Smooth muscle cell (in vitro differentiated cells): ENCODE measurements around the gene APOB. TPM values are rescaled to one million over a fixed set of nuclear protein-coding genes. Genes with fewer than 3 reads are reported as not detected.

Source experiments
- DNase-seq: peaks from one replicate; lab custom pipeline; 2025; ENCODE audit not compliant: unreplicated experiment; lab: John Stamatoyannopoulos, UW
- H2AFZ ChIP-seq: fragments of 200-600 bp; sonication (generic); 2 replicates; pipeline ENCODE4 v1.6.0; 2016; ENCODE audit warnings: antibody characterized with exemption, low read depth, mild to moderate bottlenecking
- H3F3A ChIP-seq: fragments of 200-600 bp; sonication (generic); 2 replicates; pipeline ENCODE4 v1.6.0; 2017; ENCODE audit warnings: antibody characterized with exemption, low read depth
- H3K27ac ChIP-seq: fragments of 200-600 bp; sonication (generic); 2 replicates; pipeline ENCODE4 v1.5.1; 2016; ENCODE audit warnings: low read depth, mild to moderate bottlenecking
- H3K27me3 ChIP-seq: fragments of 200-600 bp; sonication (generic); 2 replicates; pipeline ENCODE4 v1.6.1; 2016; ENCODE audit warnings: low read depth, mild to moderate bottlenecking
- H3K36me3 ChIP-seq: fragments of 200-600 bp; sonication (generic); 2 replicates; pipeline ENCODE4 v1.5.1; 2016; ENCODE audit warnings: low read depth
- H3K4me1 ChIP-seq: fragments of 200-600 bp; sonication (generic); 2 replicates; pipeline ENCODE4 v1.5.1; 2016; ENCODE audit warnings: low read depth
- H3K4me2 ChIP-seq: fragments of 200-600 bp; sonication (generic); 2 replicates; pipeline ENCODE4 v1.6.0; 2016; ENCODE audit warnings: mild to moderate bottlenecking
- H3K4me3 ChIP-seq: fragments of 200-600 bp; sonication (generic); 2 replicates; pipeline ENCODE4 v1.5.1; 2016; ENCODE audit warnings: mild to moderate bottlenecking
- H3K79me2 ChIP-seq: fragments of 200-600 bp; sonication (generic); 2 replicates; pipeline ENCODE4 v1.6.0; 2016; ENCODE audit warnings: low read depth, mild to moderate bottlenecking
- H3K9ac ChIP-seq: fragments of 200-600 bp; sonication (generic); 2 replicates; pipeline ENCODE4 v1.6.0; 2016; ENCODE audit warnings: low read depth
- H3K9me3 ChIP-seq: fragments of 200-600 bp; sonication (generic); replicated peaks from 2 replicates; pipeline ENCODE4 v1.5.1; 2016; ENCODE audit warnings: low read depth
- H4K20me1 ChIP-seq: fragments of 200-600 bp; sonication (generic); 2 replicates; pipeline ENCODE4 v1.6.0; 2016; ENCODE audit warnings: low read depth
- WGBS: methylation state at CpG from one replicate; pipeline ENCODE4 v1.1.7; 2016; ENCODE audit warnings: low lambda C conversion rate; 5-methylcytosine and 5-hydroxymethylcytosine counted together
- polyA plus RNA-seq: library from polyadenylated mRNA; unstranded; fragments of >200 nt; fragmentation: Nextera tagmentation; extraction: Ambion mirVana; gene quantifications from 2 replicates; pipeline ENCODE4 v1.2.1, GENCODE V29; 2016
- total RNA-seq: library from RNA; depleted of rRNA; stranded (reverse); fragments of >200 nt; gene quantifications from 2 replicates; pipeline ENCODE4 v1.2.3, GENCODE V29; 2014
- TF ChIP-seq, protein P1 (sequence below): fragments of 200-600 bp; sonication (generic); IDR thresholded peaks from 2 replicates; pipeline ENCODE4 v1.5.1; 2017; ENCODE audit warnings: borderline replicate concordance, mild to moderate bottlenecking, antibody characterized with exemption; ENCODE audit not compliant: insufficient read depth, poor library complexity, severe bottlenecking

Gene APOB
- total and polyA plus RNA-seq, 2 experiments from 2014 or later, result under 0.01 to 0.09 TPM

DNA sequence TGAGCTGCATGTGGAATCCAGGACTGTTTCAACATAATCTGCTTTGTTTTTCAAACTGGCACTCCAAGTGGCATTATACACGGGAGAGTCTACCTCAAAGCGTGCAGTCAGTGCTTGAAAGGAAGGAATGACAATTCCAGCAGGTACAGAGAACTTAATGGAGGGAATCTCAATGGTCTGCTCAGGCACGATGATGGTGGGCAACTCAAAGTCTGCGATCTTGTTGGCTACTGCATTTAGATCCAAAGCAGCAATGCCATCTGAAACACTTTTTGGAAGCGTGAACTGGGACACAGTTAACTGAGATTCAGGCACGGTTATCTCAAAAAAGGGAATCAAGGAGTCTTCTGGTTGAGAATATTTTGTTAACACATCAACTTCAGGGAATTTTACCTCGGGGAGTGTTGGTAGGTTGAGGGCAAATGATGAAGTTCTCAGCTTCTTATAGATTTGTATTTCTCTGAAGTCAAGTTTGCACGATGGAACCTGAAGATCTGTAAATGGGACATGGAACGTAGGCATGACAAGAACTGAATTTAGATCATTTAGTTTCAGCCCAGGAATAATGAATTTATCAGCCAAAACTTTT is 38.7 kb downstream of the APOB start:
- H3K36me3 ChIP-seq, result no peaks in the 10 kb centered on the region
- H3K9me3 ChIP-seq, result no peaks in the 10 kb centered on the region
- H3F3A ChIP-seq, result no peaks in the 10 kb centered on the region
- WGBS, result 90% methylated on average over 9 of the region's 9 CpGs
- H3K79me2 ChIP-seq, result no peaks in the 10 kb centered on the region
- H2AFZ ChIP-seq, result no peak overlapping the region
- DNase-seq, result no peak
- peaks cover 16% of the 10 kb centered on the region for H3K27me3 ChIP-seq
- H3K4me1 ChIP-seq, result no peaks in the 10 kb centered on the region
- H4K20me1 ChIP-seq, result no peaks in the 10 kb centered on the region
- no peak overlapping the region for H3K4me3 ChIP-seq
- no peak overlapping the region for H3K4me2 ChIP-seq
- H3K27ac ChIP-seq, result no peak overlapping the region
- TF ChIP-seq, protein P1, sequence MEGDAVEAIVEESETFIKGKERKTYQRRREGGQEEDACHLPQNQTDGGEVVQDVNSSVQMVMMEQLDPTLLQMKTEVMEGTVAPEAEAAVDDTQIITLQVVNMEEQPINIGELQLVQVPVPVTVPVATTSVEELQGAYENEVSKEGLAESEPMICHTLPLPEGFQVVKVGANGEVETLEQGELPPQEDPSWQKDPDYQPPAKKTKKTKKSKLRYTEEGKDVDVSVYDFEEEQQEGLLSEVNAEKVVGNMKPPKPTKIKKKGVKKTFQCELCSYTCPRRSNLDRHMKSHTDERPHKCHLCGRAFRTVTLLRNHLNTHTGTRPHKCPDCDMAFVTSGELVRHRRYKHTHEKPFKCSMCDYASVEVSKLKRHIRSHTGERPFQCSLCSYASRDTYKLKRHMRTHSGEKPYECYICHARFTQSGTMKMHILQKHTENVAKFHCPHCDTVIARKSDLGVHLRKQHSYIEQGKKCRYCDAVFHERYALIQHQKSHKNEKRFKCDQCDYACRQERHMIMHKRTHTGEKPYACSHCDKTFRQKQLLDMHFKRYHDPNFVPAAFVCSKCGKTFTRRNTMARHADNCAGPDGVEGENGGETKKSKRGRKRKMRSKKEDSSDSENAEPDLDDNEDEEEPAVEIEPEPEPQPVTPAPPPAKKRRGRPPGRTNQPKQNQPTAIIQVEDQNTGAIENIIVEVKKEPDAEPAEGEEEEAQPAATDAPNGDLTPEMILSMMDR, result no peak
- no peak overlapping the region for H3K9ac ChIP-seq

DNA sequence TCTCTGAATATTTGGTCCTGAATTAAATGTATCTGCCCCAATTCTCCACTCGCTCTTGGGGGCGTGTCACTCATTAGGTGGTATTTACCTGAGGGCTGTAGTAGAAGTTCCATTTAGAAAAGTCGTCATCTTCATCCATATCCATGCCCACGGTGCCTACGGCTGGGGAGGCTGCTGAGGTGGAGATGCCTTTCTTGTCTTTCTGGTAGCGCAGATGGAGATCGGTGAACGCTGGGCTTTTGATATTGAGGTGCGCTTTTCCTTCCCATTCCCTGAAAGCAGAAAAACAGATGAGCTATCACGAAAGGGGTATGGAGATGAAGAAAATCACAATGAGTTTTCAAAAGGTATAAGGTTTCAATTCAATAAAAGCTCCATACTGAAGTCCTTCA is 39.7 kb downstream of the APOB start:
- peaks cover 9% of the 10 kb centered on the region for H3K27me3 ChIP-seq
- no peaks in the 10 kb centered on the region for H3K4me1 ChIP-seq
- H3K27ac ChIP-seq, result no peak overlapping the region
- H3K4me2 ChIP-seq, result no peak overlapping the region
- TF ChIP-seq, protein P1, result no peak
- no peaks in the 10 kb centered on the region for H4K20me1 ChIP-seq
- no peaks in the 10 kb centered on the region for H3K36me3 ChIP-seq
- H3K4me3 ChIP-seq, result no peak overlapping the region
- no peak for DNase-seq
- H3K9me3 ChIP-seq, result no peaks in the 10 kb centered on the region
- WGBS, result 92% methylated on average over 10 of the region's 10 CpGs
- no peaks in the 10 kb centered on the region for H3F3A ChIP-seq
- no peak overlapping the region for H2AFZ ChIP-seq
- no peak overlapping the region for H3K9ac ChIP-seq
- no peaks in the 10 kb centered on the region for H3K79me2 ChIP-seq

DNA sequence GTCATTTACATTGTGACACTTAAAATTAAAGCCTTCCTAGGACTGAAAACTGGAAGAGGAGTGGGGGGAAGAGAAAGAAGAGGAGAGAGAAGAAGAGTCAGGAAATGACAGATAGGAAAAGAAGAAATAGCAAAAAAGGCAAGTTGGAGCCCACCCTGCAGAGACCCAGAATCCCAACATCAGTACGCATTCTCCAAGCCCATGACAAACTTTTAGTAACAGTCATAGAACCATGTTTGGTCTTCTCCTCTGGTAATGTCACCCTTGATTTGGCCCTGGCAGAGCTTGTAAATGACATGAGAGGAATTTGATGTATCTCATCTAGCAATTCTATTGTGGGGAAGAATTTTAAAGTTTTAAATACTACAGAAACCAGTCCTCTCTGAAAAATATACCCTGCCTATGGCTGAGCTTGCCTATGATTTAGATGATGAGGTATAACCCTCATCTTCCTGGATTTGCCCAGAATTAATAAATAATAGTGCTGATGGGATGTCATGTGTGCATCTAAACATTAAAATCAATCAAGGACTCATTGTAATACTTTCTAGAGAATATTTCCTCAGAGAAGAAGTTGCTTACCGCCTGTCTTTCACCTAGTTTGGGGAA is 40.2 kb downstream of the APOB start:
- no peak for DNase-seq
- no peak overlapping the region for H3K27ac ChIP-seq

More for the DNA sequence above, 40.2 kb downstream of the APOB start:
- no peaks in the 10 kb centered on the region for H3K4me1 ChIP-seq
- H3F3A ChIP-seq, result no peaks in the 10 kb centered on the region
- H3K4me2 ChIP-seq, result no peak overlapping the region
- H3K27me3 ChIP-seq, result peaks cover 9% of the 10 kb centered on the region
- H2AFZ ChIP-seq, result no peak overlapping the region
- no peak overlapping the region for H3K9ac ChIP-seq
- H3K9me3 ChIP-seq, result no peaks in the 10 kb centered on the region
- H3K79me2 ChIP-seq, result no peaks in the 10 kb centered on the region
- WGBS, result 89% methylated on average over 2 of the region's 2 CpGs
- H3K36me3 ChIP-seq, result no peaks in the 10 kb centered on the region
- TF ChIP-seq, protein P1, result no peak
- no peak overlapping the region for H3K4me3 ChIP-seq
- H4K20me1 ChIP-seq, result no peaks in the 10 kb centered on the region
